Ishikawa (cell line): Measurements from ENCODE around the gene NAPA.

Source experiments
- EGR1 ChIP-seq: IDR thresholded peaks from 2 replicates; pipeline ENCODE4 v1.6.1; 2012
- EP300 ChIP-seq: IDR thresholded peaks from 2 replicates; pipeline ENCODE4 v1.6.1; 2012; ENCODE audit warnings: borderline replicate concordance
- TEAD4 ChIP-seq: IDR thresholded peaks from 2 replicates; pipeline ENCODE4 v1.6.1; 2012

- TF ChIP-seq TEAD4 (no peak), EP300 (no peak), EGR1 (0 out of 2 replicates have a peak, but pooled peaks have one; percentile 9)
Observed at GRCh38 chr19:47447470-47448359, 67.1 kb downstream of the NAPA start.
